Measurements from ENCODE around the gene SZT2.

The SZT2 gene

DNA sequence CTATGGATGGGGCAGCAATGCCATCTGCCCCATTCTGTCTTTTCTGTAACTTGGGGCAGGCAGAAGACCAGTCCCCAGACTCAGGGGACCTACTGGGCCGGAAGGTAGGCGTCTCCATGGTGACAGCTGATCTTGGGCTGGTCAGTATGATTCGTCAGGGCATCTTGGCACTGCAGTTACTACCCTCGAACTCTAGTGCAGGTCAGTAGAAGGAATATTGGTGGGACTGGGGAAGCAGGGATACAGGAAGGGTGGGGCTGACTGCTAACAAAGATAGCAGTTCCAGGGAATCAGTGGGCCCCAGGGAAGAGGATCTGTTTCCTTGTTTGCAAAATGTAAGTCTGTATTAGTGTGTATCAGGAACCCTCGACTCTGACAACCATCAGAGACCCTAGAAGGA is 26.2 kb downstream of the SZT2 start:
- TF ChIP-seq POLR2A (IDR thresholded peaks at IDR 0.05; ENCODE audit: low read depth, low read length): no peak
- FAIRE-seq (no peak), DNase-seq (ENCODE audit: insufficient read length, low spot score) (no peak)

- no peak for TF ChIP-seq POLR2A (IDR thresholded peaks at IDR 0.05; ENCODE audit: low read depth, low read length)
- DNase-seq (ENCODE audit: insufficient read length, low spot score) (no peak), FAIRE-seq (no peak)
Measured at GRCh38 chr1:43418858-43419257, 29.2 kb downstream of the SZT2 start.

DNA sequence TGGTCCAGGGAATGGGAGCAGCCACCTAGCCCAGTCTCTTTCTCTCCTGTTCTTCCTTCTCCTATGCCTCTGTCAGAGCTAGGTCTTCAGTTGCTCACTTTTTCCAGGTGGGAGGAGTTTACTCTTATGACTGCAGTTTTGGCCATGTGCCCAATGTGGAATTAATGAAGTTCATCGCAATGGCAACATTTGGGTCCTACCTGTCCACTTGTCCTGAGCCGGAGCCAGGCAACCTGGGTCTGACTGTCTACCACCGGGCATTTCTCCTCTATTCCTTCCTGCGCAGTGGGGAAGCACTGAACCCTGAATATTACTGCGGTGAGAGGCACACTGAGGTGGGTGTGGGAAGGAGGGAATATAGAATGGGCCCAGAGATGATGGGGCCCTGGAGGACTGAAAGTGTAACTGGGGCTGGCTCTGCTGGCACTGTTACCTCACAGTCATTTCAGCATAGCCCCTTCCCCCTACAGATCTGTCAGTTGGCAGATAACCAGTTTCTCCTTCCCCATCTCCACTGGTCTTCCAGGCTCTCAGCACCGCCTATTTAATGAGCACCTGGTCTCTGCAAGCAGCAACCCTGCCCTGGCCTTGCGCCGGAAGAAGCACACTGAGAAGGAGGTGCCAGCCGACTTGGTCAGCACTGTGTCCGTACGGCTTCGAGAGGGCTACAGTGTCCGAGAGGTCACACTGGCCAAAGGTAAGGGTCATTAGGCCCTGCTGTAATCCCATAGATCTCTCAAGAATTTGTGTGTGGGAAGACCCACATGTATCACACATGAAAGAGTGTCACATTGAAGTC is 30.1 kb downstream of the SZT2 start:
- no peak for DNase-seq (ENCODE audit: insufficient read length, low spot score)
- FAIRE-seq: no peak

GRCh38 chr1:43420874-43421273 is 31.2 kb downstream of the SZT2 start:
- DNase-seq (ENCODE audit: insufficient read length, low spot score) (no peak), FAIRE-seq (no peak)
- TF ChIP-seq POLR2A (IDR thresholded peaks at IDR 0.05; ENCODE audit: low read depth, low read length): no peak

More for the DNA sequence above, 30.1 kb downstream of the SZT2 start:
- TF ChIP-seq POLR2A (IDR thresholded peaks at IDR 0.05; ENCODE audit: low read depth, low read length): no peak

- no peak for FAIRE-seq
- no peak for DNase-seq (ENCODE audit: insufficient read length, low spot score)
- no peak for TF ChIP-seq POLR2A (IDR thresholded peaks at IDR 0.05; ENCODE audit: low read depth, low read length)
Measured at GRCh38 chr1:43421396-43421795, 31.7 kb downstream of the SZT2 start.

DNA sequence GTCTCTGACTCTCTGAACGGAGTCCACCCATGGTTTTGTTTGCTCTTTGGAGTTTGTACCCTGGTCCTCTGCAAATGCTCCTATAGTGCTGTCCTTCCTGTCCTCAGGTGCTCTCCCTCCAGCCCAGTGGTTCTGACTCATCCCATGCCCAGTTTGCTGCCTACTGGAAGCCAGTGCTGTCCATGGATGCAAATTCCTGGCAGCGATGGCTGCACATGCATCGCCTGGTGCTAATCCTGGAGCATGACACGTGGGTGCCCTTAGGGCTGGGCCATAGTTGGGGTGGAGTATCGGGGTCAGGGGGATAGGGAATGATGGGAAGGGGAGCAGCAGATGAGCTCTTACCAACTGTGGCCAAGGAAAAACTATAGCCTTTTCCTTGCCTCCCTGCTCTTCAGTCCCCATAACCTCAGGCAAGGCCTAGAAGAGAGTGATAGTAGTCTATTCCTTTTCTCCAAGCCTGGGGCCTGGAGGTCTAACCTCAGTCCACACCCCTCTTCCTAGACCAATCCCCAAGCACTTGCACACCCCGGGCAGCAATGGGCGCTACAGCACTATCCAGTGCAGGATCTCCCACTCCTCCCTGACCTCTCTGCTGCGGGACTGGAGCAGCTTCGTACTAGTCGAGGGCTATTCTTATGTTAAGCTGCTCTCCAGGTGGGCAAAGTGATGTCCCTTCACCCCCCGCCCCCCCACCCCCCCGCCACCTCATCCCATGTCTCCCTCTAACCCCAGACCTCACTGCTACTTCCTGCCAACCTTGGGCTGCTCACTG is 32.5 kb downstream of the SZT2 start:
- FAIRE-seq (no peak), DNase-seq (ENCODE audit: insufficient read length, low spot score) (no peak)
- TF ChIP-seq POLR2A (IDR thresholded peaks at IDR 0.05; ENCODE audit: low read depth, low read length): no peak

- TF ChIP-seq POLR2A (IDR thresholded peaks at IDR 0.05; ENCODE audit: low read depth, low read length): no peak
Measured at GRCh38 chr1:43422995-43423671, 33.4 kb downstream of the SZT2 start.

GRCh38 chr1:43423672-43424550 is 34.2 kb downstream of the SZT2 start:
- no peak for DNase-seq (ENCODE audit: insufficient read length, low spot score)
- TF ChIP-seq POLR2A (IDR thresholded peaks at IDR 0.05; ENCODE audit: low read depth, low read length): no peak
- no peak for FAIRE-seq

More at GRCh38 chr1:43422995-43423671, 33.4 kb downstream of the SZT2 start:
- FAIRE-seq (no peak), DNase-seq (ENCODE audit: insufficient read length, low spot score) (no peak)

DNA sequence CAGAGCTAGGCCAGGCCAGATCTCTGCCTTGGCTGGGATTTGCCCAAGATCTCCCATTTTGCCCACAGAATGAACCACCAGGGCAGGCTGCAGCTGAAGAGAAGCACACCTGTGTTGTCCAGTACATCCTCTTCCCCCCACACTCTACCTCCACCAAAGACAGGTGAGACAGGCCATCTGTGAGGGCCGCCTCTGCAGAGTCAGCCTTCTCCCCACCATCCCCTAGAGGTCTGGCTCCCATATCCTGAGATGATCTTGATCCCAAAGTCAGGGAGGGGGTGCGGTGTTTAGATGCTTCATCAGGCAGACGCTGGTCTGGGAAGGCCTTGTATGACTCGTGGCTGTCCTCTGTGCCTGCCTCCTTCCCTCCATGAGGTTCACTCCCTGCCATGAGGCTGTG is 35.3 kb downstream of the SZT2 start:
- DNase-seq (ENCODE audit: insufficient read length, low spot score) (peak; percentile 37), FAIRE-seq (no peak)
- no peak for TF ChIP-seq POLR2A (IDR thresholded peaks at IDR 0.05; ENCODE audit: low read depth, low read length)

DNA sequence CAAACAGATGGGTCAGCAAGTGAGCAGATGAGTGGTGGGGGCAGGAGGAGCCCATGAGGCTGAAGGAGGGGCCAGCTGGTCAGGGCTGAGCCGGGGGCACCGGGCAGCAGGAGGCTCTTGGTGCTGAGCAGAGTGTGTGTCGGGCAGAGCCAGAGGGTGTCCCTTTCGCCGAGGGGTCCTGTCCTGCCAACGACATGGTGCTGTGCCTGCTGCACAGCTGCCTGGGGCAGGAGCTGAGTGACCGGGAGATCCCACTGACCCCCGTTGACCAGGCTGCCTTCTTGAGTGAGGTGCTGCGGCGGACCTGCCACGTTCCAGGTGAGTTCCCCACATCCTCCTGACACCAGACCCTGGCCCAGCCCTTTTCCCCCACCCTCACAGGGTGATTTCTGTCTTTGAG is 36.5 kb downstream of the SZT2 start:
- FAIRE-seq: no peak
- no peak for DNase-seq (ENCODE audit: insufficient read length, low spot score)
- TF ChIP-seq POLR2A (IDR thresholded peaks at IDR 0.05; ENCODE audit: low read depth, low read length): no peak

DNA sequence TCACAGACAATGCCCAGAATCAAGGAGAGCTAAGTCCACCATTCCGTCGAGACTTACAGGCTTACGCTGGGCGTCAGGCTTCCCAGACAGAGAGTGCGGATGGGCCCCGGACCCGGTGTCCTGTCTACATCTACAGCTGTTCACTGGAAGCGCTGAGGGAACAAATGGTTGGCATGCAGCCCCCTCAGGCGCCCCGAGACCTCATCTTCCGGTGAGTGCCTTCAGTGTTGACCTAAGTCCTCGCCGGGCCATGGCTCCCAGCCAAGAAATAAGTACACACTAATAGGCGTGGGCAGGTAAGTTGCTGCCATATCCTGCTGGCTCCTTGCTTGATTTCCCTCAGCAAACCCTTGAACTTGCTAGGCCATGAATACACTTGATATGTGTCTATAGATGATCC is 37.8 kb downstream of the SZT2 start:
- FAIRE-seq: no peak
- TF ChIP-seq POLR2A (IDR thresholded peaks at IDR 0.05; ENCODE audit: low read depth, low read length): no peak
- DNase-seq (ENCODE audit: insufficient read length, low spot score): no peak

- FAIRE-seq (no peak), DNase-seq (ENCODE audit: insufficient read length, low spot score) (no peak)
- no peak for TF ChIP-seq POLR2A (IDR thresholded peaks at IDR 0.05; ENCODE audit: low read depth, low read length)
Measured at GRCh38 chr1:43427941-43428340, 38.2 kb downstream of the SZT2 start.

DNA sequence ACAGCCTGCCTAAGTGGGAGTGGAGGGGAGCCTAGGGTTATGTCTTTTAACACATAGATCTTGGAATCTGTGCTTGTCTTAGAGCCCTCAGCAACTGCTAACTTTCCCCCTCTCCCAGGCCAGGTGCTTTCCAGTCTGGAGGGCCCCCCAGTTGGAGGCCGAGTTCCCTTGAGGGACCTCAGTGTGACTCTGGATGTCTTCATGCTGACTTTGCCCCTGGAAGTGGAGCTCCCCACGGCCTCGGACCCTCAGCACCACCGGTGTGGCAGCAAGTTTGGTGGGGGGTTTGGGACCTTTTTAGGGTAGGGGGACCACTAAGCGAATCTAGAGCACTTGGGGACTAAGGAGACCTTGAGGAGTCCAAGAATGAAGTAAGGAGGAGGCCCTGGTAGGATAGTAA is 41.1 kb downstream of the SZT2 start:
- DNase-seq (ENCODE audit: insufficient read length, low spot score) (no peak), FAIRE-seq (no peak)
- no peak for TF ChIP-seq POLR2A (IDR thresholded peaks at IDR 0.05; ENCODE audit: low read depth, low read length)

Data from H54 (cell line).